ENCODE measurements around the gene CD101. TPM values are rescaled to one million over a fixed set of nuclear protein-coding genes. Genes with fewer than 3 reads are reported as not detected.

The CD101 gene
- total RNA-seq, 1 donor from 2014 or later = 0.10 TPM

DNA sequence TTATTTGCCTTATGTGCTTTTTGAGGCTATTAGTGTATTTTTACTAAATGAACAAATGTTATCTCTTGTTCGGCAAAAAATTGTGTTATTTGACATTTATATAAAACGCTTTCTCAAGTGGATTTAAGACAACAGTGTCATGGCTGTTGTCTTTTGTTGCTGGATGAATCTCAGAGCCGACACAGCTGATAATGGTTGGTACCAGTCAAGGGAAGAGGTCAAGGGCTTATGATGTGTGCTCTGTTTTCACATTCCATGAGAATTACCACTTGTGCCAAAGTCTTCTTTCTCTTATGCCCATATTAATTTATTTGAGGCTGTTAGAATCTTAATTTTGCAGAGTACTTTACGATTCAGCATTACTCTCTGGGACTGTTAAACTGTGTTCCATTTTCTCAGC lies 17.9 kb upstream of the CD101 start:
- DNase-seq (ENCODE audit: low spot score) = no peak
- Mint-ChIP-seq H3K27me3 (ENCODE audit: unreplicated experiment) (peaks cover 3% of the 10 kb centered on the region), H3K27ac (ENCODE audit: unreplicated experiment) (no peak overlapping the region), H3K9me3 (ENCODE audit: unreplicated experiment) (no peaks in the 10 kb centered on the region), H3K36me3 (ENCODE audit: low read depth, unreplicated experiment) (peaks cover 4% of the 10 kb centered on the region), H3K4me3 (ENCODE audit: unreplicated experiment) (no peak overlapping the region), H3K4me1 (ENCODE audit: unreplicated experiment) (no peaks in the 10 kb centered on the region)
- TF ChIP-seq, protein P1, sequence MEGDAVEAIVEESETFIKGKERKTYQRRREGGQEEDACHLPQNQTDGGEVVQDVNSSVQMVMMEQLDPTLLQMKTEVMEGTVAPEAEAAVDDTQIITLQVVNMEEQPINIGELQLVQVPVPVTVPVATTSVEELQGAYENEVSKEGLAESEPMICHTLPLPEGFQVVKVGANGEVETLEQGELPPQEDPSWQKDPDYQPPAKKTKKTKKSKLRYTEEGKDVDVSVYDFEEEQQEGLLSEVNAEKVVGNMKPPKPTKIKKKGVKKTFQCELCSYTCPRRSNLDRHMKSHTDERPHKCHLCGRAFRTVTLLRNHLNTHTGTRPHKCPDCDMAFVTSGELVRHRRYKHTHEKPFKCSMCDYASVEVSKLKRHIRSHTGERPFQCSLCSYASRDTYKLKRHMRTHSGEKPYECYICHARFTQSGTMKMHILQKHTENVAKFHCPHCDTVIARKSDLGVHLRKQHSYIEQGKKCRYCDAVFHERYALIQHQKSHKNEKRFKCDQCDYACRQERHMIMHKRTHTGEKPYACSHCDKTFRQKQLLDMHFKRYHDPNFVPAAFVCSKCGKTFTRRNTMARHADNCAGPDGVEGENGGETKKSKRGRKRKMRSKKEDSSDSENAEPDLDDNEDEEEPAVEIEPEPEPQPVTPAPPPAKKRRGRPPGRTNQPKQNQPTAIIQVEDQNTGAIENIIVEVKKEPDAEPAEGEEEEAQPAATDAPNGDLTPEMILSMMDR (IDR thresholded peaks at IDR 0.05; ENCODE audit: unreplicated experiment) = no peak

DNA sequence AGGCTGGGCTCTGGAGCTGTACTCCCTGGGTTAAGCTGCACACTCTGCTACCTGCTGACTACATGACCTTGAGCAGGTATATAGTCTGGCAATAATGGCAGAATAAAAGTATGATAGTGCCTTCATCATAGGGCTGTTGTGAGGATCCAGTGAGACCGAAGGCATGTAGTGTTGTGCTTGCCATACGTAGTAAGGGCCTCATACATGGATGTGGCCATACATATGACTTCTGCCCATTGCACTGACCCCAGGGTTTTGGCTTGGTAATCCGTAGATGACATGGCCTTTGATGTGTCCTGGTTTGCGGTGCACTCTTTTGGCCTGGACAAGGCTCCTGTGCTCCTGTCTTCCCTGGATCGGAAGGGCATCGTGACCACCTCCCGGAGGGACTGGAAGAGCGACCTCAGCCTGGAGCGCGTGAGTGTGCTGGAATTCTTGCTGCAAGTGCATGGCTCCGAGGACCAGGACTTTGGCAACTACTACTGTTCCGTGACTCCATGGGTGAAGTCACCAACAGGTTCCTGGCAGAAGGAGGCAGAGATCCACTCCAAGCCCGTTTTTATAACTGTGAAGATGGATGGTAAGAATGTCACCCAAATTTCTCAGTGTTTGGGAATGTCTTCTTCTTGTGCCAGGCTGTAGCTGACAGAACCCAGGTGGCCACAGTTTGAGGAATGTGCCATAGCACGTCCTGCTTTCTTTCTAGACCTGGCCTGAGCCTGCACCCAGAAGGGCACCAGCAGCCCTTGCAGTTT lies 17.0 kb upstream of the CD101 start:
- Mint-ChIP-seq H3K27ac (ENCODE audit: unreplicated experiment) (no peak overlapping the region), H3K9me3 (ENCODE audit: unreplicated experiment) (no peaks in the 10 kb centered on the region), H3K27me3 (ENCODE audit: unreplicated experiment) (peaks cover 3% of the 10 kb centered on the region), H3K4me3 (ENCODE audit: unreplicated experiment) (no peak overlapping the region), H3K4me1 (ENCODE audit: unreplicated experiment) (no peaks in the 10 kb centered on the region), H3K36me3 (ENCODE audit: low read depth, unreplicated experiment) (peaks cover 4% of the 10 kb centered on the region)
- TF ChIP-seq, protein P1 (IDR thresholded peaks at IDR 0.05; ENCODE audit: unreplicated experiment) = no peak
- no peak for DNase-seq (ENCODE audit: low spot score)

DNA sequence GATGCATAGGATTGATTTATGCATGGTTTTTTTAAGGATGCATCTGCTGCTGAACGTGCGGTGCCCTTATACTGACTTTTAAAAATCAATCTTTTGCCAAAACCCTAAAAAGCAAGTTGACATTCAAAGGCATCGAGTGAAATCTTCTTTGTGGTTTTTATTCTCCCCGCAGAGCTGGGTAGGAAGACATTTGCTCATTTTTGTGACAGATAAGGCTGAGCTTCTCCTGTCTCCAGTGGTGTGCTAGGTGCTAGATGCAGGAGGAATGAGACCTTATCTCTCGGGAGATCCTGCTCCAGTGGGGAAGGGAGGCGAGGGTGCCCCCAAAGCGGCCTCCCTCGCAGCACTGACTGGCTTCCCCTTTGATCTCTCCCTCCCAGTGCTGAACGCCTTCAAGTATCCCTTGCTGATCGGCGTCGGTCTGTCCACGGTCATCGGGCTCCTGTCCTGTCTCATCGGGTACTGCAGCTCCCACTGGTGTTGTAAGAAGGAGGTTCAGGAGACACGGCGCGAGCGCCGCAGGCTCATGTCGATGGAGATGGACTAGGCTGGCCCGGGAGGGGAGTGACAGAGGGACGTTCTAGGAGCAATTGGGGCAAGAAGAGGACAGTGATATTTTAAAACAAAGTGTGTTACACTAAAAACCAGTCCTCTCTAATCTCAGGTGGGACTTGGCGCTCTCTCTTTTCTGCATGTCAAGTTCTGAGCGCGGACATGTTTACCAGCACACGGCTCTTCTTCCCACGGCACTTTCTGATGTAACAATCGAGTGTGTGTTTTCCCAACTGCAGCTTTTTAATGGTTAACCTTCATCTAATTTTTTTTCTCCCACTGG lies 14.9 kb upstream of the CD101 start:
- Mint-ChIP-seq H3K27me3 (ENCODE audit: unreplicated experiment) (peaks cover 3% of the 10 kb centered on the region), H3K9me3 (ENCODE audit: unreplicated experiment) (no peaks in the 10 kb centered on the region), H3K36me3 (ENCODE audit: low read depth, unreplicated experiment) (peaks cover 4% of the 10 kb centered on the region), H3K4me3 (ENCODE audit: unreplicated experiment) (no peak overlapping the region), H3K4me1 (ENCODE audit: unreplicated experiment) (peaks cover 8% of the 10 kb centered on the region), H3K27ac (ENCODE audit: unreplicated experiment) (no peak overlapping the region)
- TF ChIP-seq, protein P1 (IDR thresholded peaks at IDR 0.05; ENCODE audit: unreplicated experiment) = no peak
- DNase-seq (ENCODE audit: low spot score) = no peak

DNA sequence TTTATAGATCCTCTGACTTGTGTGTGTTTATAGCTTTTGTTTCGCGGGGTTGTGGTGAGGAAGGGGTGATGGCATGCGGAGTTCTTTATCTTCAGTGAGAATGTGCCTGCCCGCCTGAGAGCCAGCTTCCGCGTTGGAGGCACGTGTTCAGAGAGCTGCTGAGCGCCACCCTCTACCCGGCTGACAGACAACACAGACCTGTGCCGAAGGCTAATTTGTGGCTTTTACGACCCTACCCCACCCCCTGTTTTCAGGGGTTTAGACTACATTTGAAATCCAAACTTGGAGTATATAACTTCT lies 14.4 kb upstream of the CD101 start:
- H3K36me3 Mint-ChIP-seq (ENCODE audit: low read depth, unreplicated experiment) = peaks cover 4% of the 10 kb centered on the region
- H3K27ac Mint-ChIP-seq (ENCODE audit: unreplicated experiment) = no peak overlapping the region
- no peak overlapping the region for H3K4me3 Mint-ChIP-seq (ENCODE audit: unreplicated experiment)
- TF ChIP-seq, protein P1 (IDR thresholded peaks at IDR 0.05; ENCODE audit: unreplicated experiment) = no peak
- peaks cover 3% of the 10 kb centered on the region for H3K27me3 Mint-ChIP-seq (ENCODE audit: unreplicated experiment)
- no peak for DNase-seq (ENCODE audit: low spot score)
- H3K9me3 Mint-ChIP-seq (ENCODE audit: unreplicated experiment) = no peaks in the 10 kb centered on the region
- H3K4me1 Mint-ChIP-seq (ENCODE audit: unreplicated experiment) = peaks cover 8% of the 10 kb centered on the region

DNA sequence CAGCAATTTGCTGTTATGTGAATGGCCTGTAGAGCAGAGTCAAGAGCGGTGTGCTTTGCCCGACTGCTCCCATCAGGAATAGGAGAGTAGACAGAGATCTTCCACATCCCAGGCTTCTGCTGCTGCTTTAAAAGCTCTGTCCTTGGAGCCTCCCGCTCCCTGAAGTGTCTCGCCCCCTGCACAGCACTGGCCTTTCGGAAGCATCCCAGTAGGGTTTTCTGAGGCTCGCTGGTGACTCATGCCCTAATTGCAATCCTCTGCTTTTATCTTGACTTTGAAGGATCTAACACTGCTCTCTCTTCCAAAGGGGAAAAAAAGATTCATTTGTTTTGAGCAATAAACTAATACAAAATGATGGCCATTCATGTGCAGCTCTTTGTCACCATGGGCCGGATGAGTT lies 13.3 kb upstream of the CD101 start:
- DNase-seq (ENCODE audit: low spot score) = no peak
- TF ChIP-seq, protein P1 (IDR thresholded peaks at IDR 0.05; ENCODE audit: unreplicated experiment) = no peak
- Mint-ChIP-seq H3K36me3 (ENCODE audit: low read depth, unreplicated experiment) (peaks cover 4% of the 10 kb centered on the region), H3K4me3 (ENCODE audit: unreplicated experiment) (no peak overlapping the region), H3K4me1 (ENCODE audit: unreplicated experiment) (peaks cover 8% of the 10 kb centered on the region), H3K9me3 (ENCODE audit: unreplicated experiment) (no peaks in the 10 kb centered on the region), H3K27ac (ENCODE audit: unreplicated experiment) (no peak overlapping the region), H3K27me3 (ENCODE audit: unreplicated experiment) (peaks cover 3% of the 10 kb centered on the region)

Data from endothelial cell (in vitro differentiated cells).